ENCODE results near the gene PAQR9. TPM values are rescaled to one million over a fixed set of nuclear protein-coding genes. Genes with fewer than 3 reads are reported as not detected.

PAQR9 gene
- total RNA-seq, 2 experiments from 2014 or later: not detected

GRCh38 chr3:142953443-142953842, 10.0 kb downstream of the PAQR9 start:
- CTCF ChIA-PET (ENCODE audit: unreplicated experiment): no interaction called here
- Histone ChIP-seq H3K9me3 (ENCODE audit: low read length) (no peaks in the 10 kb centered on the region), H3K79me2 (ENCODE audit: insufficient read depth, low read depth, low read length) (no peaks in the 10 kb centered on the region), H3K27ac (ENCODE audit: low read depth, low read length, poor library complexity, severe bottlenecking) (no peak overlapping the region), H3K4me2 (ENCODE audit: low read length) (no peak overlapping the region), H3K36me3 (ENCODE audit: insufficient read depth, low read length) (no peaks in the 10 kb centered on the region), H3K4me1 (ENCODE audit: insufficient read depth, low read length, poor library complexity, severe bottlenecking) (no peaks in the 10 kb centered on the region), H4K20me1 (ENCODE audit: insufficient read depth, low read length) (no peaks in the 10 kb centered on the region), H2AFZ (ENCODE audit: low read length) (no peak overlapping the region), H3K9me2 (ENCODE audit: insufficient read depth, low read length) (no peaks in the 10 kb centered on the region), H3K4me3 (ENCODE audit: low read depth, low read length, poor library complexity, severe bottlenecking) (no peak overlapping the region)
- intact Hi-C loops (cut with micrococcal nuclease; ENCODE audit: unreplicated experiment): no loop called here
- TF ChIP-seq, protein P1, sequence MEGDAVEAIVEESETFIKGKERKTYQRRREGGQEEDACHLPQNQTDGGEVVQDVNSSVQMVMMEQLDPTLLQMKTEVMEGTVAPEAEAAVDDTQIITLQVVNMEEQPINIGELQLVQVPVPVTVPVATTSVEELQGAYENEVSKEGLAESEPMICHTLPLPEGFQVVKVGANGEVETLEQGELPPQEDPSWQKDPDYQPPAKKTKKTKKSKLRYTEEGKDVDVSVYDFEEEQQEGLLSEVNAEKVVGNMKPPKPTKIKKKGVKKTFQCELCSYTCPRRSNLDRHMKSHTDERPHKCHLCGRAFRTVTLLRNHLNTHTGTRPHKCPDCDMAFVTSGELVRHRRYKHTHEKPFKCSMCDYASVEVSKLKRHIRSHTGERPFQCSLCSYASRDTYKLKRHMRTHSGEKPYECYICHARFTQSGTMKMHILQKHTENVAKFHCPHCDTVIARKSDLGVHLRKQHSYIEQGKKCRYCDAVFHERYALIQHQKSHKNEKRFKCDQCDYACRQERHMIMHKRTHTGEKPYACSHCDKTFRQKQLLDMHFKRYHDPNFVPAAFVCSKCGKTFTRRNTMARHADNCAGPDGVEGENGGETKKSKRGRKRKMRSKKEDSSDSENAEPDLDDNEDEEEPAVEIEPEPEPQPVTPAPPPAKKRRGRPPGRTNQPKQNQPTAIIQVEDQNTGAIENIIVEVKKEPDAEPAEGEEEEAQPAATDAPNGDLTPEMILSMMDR (conservative IDR thresholded peaks at IDR 0.05; ENCODE audit: low read length): no peak
- TF ChIP-seq EZH2phosphoT487 (IDR thresholded peaks at IDR 0.05; ENCODE audit: borderline replicate concordance, low read depth, low read length): no peak
- POLR2A ChIA-PET: no interaction called here
- BruUV-seq (replicated peaks): no TSS peak
- DNase-seq (ENCODE audit: low spot score): no peak

- Histone ChIP-seq H2AFZ (ENCODE audit: low read length) (no peak overlapping the region), H3K9me2 (ENCODE audit: insufficient read depth, low read length) (no peaks in the 10 kb centered on the region), H3K79me2 (ENCODE audit: insufficient read depth, low read depth, low read length) (no peaks in the 10 kb centered on the region), H3K36me3 (ENCODE audit: insufficient read depth, low read length) (no peaks in the 10 kb centered on the region), H3K4me1 (ENCODE audit: insufficient read depth, low read length, poor library complexity, severe bottlenecking) (no peaks in the 10 kb centered on the region), H3K9me3 (ENCODE audit: low read length) (no peaks in the 10 kb centered on the region), H3K4me2 (ENCODE audit: low read length) (no peak overlapping the region), H3K27ac (ENCODE audit: low read depth, low read length, poor library complexity, severe bottlenecking) (no peak overlapping the region), H4K20me1 (ENCODE audit: insufficient read depth, low read length) (no peaks in the 10 kb centered on the region), H3K4me3 (ENCODE audit: low read depth, low read length, poor library complexity, severe bottlenecking) (no peak overlapping the region)
- TF ChIP-seq, protein P1 (conservative IDR thresholded peaks at IDR 0.05; ENCODE audit: low read length): no peak
- no peak for DNase-seq (ENCODE audit: low spot score)
- no TSS peak for BruUV-seq (replicated peaks)
- intact Hi-C loops (cut with micrococcal nuclease; ENCODE audit: unreplicated experiment): no loop called here
- CTCF ChIA-PET (ENCODE audit: unreplicated experiment): no interaction called here
- POLR2A ChIA-PET: interaction anchor here (0.5 kb wide), 1 partner anchor 927 kb away, joined by 3 read pairs; no protein-coding TSS in a partner anchor
Observed at GRCh38 chr3:142952272-142953193, 10.9 kb downstream of the PAQR9 start.

GRCh38 chr3:142951794-142952193, 11.7 kb downstream of the PAQR9 start:
- no peak overlapping the region for H3K27ac ChIP-seq (ENCODE audit: low read depth, low read length, poor library complexity, severe bottlenecking)
- TF ChIP-seq, protein P1 (conservative IDR thresholded peaks at IDR 0.05; ENCODE audit: low read length): no peak
- TF ChIP-seq EZH2phosphoT487 (IDR thresholded peaks at IDR 0.05; ENCODE audit: borderline replicate concordance, low read depth, low read length): no peak
- ChIA-PET POLR2A (interaction anchor here (0.5 to 0.6 kb wide), 3 partner anchors 66 to 927 kb away, joined by 3 to 6 read pairs (median 3); no protein-coding TSS in a partner anchor), CTCF (ENCODE audit: unreplicated experiment) (no interaction called here)
- H3K9me3 ChIP-seq (ENCODE audit: low read length): no peaks in the 10 kb centered on the region
- H2AFZ ChIP-seq (ENCODE audit: low read length): no peak overlapping the region
- no peaks in the 10 kb centered on the region for H4K20me1 ChIP-seq (ENCODE audit: insufficient read depth, low read length)
- H3K9me2 ChIP-seq (ENCODE audit: insufficient read depth, low read length): no peaks in the 10 kb centered on the region
- intact Hi-C loops (cut with micrococcal nuclease; ENCODE audit: unreplicated experiment): no loop called here
- H3K4me2 ChIP-seq (ENCODE audit: low read length): no peak overlapping the region
- no peaks in the 10 kb centered on the region for H3K79me2 ChIP-seq (ENCODE audit: insufficient read depth, low read depth, low read length)
- no peak for DNase-seq (ENCODE audit: low spot score)
- no peaks in the 10 kb centered on the region for H3K36me3 ChIP-seq (ENCODE audit: insufficient read depth, low read length)
- no peak overlapping the region for H3K4me3 ChIP-seq (ENCODE audit: low read depth, low read length, poor library complexity, severe bottlenecking)
- H3K4me1 ChIP-seq (ENCODE audit: insufficient read depth, low read length, poor library complexity, severe bottlenecking): no peaks in the 10 kb centered on the region
- BruUV-seq (replicated peaks): no TSS peak
